Esophagus mucosa (tissue), 1 donor: ENCODE results near the gene SH3GL1. TPM values are rescaled to one million over a fixed set of nuclear protein-coding genes. Genes with fewer than 3 reads are reported as not detected.
A peak's percentile ranks its signal among the peaks of the same experiment; 100 is the strongest.

ENCODE experiments used
- ATAC-seq: fragments of 200-7000 bp; cut with Tn5 transposase; one replicate; pipeline ENCODE4 v1.9.1; 2020
- total RNA-seq: library from RNA; stranded (reverse); gene quantifications from one replicate; pipeline ENCODE4 v1.2.4, GENCODE V29; 2023
- donor health status: DM: yes; HTN: yes; CAD: no.

Gene SH3GL1
- total RNA-seq, 1 donor from 2014 or later = 114 TPM

DNA sequence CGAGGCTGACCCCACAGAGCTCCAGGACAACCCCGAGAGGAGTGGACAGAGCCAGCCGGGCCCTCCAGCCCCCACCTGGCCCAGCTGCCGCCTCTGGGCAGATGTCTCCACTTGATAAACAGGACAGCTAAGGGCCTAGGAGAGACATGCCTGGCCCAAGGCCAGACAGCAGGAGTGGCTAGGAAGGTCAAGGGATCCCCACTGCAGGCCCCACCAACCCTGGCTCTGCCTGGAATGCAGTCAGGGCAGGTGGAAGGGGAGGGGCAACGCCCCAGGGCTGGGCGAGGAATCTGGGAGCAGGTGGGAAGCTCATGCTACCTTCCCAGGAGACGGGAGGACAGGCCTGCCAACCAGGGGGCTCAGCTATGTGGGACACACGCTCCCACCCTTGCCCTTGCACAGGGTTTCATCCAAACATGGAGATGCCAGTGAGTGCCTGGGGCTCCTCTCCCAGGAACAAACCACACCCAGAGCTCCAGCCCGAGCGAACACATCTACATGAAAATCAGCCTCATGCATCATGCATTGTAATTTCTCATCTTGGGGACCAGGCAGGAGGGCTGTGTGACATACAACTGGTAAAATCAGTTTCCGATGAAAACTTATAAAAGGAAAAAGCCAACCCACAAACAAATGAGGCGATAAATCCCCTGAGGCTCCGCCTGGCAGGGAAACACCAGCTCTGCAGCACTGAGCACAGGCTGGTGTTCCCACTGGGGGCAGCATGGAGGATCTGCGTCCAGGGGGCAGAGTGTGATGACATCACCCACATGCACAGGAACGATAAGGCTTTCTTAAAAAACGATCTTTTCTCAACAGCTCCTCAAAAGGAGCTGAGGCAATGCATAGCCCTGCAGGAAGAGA, 25.0 kb downstream of the SH3GL1 start:
- peak; percentile 58 for ATAC-seq

DNA sequence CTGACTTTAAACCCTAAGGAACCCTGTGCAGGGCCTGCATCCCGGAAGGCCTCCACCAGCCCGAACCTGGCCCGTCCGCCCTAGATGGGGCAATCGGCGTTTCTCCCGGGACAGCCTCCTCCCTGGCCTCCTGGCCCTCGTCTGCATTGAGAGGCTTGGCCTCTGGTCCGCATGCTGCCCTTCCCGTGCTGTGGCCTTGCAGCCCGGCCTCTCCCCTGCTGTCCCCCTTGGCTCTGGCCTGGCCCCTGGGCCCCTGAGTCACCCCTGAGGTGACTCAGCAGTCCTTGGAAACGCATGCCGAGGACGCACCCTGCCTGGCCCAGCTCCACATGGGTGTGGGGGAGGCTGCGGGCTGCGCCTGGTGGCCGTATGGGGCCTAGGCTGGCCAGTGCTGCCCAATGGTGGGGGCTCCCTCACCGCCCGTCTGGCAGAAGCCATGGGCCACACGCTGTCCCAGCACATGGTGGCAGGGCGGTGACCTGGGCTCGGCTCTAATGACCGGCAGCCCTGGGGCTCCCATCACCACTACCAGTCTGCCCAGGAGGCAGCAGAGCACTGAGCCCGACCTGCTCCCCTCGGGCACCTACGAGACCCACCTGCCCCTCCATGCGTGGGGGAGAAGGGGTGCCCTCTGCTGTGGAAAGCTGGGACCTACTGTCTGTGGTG, 25.7 kb downstream of the SH3GL1 start:
- peak; percentile 63 for ATAC-seq

DNA sequence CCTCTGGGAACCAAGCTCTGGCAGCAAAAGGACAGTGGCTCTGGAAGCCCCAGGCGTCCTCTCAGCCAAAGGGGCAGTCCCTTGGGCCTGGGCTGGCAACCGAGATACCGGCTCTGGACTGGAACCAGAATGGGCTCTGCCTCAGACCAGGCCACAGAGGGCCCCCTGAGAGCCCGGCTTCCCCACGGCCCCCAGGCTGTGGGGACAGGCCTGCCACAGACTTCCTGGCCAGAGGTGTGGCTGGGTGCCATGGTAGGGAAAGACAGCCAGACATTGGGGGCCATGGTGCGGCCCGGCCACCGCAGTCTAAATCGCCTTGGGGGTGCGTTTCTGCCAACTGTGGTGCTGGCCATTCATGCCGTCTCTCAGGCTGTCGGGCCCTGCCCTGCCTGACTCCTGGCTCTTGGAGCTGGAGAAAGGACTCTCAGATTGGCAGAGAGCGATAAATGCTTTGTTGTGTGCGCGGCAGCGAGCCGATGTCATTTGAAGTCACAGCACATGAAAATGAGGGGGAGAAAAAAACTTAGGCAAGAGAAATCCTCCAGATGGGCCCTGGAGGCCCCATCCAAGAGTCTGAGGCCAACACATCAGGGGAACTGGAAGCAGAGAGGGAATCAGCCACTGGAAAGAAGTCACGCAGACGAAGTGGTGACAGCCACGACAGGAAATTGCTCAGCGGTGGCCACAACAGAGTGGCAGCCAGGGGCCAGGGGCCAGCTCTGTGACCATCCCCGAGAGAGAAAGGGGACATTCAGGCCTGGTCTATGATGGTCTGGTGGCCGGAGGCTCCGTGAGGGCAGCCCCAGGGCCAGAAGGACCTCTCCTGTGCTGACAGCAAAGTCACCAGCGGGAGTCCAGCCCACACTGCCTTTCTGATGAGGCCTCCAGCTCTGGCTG, 26.5 kb downstream of the SH3GL1 start:
- no peak for ATAC-seq

DNA sequence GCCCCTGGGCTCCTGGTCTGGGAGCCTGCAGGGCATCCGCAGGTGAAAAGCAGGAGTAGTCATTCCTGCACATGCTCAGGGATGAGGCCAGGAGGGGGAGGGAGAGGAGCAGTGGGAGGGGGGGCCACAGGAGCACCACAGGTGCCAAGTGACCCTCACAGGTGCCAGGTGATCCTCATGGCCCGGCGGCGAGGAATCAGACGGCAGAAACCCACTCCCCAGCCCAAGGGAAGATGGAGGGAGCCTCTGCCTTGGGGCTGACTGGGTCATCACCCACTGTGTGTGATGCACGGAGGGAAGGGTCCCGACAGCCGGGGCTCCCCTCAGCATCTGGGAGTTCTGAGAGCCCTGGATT, 27.4 kb downstream of the SH3GL1 start:
- no peak for ATAC-seq

DNA sequence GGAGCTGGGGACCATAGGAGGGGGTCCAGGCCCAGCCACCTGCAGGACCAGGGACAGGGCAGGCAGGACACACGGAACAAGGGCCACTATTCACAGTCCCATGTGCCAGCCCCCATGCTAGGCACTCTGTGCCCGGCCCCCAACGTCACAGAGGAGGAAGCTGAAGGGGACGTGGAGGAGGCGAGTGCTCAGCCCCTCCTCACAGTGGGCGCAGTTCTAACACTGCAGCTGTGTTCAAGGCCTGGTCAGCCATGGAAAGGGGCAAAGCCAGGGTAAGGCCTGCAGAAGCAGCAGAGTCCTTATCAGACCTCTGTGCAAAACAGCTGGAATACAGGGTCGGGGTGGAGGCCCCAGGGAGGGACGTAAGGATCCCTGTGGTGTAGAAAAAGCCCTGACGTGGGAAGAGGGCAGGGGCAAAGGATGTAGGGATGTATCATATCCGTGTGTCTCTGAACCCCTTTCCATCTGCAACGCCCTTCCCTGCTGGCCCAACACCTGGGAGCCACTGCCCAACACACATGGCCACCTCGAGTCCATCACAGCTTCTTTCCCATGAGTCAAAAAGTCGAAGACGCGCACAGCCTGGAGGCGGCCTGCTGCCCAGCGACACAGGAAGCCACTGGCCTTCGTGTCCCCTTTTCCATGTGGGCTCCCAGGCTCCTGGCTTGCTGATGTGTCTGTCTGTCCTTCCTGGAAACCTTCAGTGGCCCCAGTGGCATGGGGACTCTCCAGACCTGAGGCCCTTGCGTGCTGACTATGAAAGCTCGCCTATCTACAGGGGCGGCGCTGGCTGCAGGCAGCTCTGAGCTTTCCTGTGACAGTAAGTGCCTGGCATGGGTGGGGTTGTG, 28.0 kb downstream of the SH3GL1 start:
- no peak for ATAC-seq

DNA sequence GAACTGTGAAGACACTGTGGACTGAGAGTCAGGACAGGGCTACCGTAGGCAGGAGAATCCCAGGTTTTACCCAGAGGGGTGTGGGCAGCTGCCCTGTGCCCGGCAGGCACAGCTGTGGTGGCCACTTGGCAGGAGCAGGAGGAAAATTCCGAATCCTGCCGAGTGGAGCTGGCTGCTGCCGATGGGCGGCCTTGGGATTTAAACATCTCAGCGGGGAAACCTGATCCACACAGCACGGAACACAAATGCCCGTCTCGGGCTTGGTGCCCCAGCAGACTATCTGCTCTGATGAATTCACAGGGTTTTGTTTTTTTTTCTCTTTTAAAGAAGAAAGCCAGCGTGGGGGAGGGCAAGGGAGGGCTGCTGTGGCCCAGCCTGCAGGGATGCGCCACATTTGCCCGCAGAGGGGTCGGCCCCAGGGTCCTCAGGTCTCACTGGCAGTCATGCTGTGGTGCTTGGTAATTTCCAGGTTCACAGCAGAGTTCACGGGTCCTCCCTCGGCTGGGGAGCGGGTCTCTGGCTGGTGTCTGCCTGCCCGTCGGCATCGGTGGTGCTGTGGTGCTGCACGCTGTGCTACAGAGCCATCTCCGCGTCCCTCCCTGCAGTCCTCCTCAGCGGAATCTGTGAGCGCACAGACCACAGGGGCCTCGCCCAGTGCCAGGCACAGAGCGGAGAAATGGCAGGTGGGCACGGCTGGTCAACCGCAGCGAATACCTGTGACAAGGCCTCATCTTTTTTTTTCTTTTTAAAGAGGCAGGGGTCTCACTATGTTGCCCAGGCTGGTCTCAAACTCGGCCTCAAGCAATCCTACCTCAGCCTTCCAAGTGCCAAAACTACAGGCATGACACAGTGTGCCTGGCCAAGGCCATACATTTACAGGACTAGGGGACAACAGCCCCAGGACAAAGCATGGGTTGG, 28.8 kb downstream of the SH3GL1 start:
- ATAC-seq = no peak

DNA sequence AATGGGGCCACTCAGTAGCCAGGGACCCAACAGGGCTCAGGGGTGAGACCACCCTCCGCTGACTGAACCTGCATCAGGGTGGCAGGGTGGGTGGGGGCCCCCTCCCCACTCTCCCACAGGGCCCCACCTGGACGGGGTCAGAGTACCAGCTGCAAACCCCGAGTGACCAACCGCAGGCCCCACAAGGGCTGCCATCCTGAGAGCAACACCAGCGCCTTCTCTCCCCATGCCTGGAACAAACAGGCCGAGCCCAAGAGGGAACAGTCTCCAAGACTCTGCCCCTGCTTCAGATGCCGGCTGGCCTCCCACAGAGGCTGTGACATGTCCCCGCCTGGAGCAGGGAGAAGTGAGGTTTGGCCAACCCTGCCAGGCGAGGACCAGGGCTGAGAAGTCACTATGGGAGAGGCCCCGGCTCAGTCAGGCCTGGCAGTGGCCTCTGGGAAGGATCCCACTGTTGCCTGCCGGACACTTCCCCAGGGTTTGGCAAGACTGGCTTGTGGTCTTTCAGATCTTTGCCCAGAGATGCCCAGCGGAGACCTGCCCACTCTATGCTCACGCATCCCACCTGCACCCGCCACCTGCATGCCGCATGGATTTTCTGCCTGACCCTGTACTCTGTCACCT, 29.8 kb downstream of the SH3GL1 start:
- ATAC-seq = no peak

DNA sequence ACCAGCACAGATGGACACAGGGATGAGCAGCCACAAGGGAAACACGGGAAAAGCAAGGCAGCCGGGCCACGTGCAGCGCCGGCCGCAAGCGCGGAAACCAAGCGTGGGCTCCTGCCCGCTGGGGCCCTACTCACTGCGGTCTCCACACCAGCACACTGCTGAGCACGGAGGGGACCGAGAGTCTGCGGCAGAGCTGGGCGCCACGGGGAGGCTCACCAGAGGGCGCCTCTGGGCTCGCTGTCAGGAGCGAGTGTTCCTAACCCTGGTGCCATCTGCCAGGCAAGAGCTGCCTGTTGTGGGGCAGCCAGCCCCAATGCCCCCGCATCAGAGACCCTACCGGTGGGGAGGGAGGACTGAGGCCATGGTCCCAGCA, 30.5 kb downstream of the SH3GL1 start:
- ATAC-seq = peak; percentile 42

DNA sequence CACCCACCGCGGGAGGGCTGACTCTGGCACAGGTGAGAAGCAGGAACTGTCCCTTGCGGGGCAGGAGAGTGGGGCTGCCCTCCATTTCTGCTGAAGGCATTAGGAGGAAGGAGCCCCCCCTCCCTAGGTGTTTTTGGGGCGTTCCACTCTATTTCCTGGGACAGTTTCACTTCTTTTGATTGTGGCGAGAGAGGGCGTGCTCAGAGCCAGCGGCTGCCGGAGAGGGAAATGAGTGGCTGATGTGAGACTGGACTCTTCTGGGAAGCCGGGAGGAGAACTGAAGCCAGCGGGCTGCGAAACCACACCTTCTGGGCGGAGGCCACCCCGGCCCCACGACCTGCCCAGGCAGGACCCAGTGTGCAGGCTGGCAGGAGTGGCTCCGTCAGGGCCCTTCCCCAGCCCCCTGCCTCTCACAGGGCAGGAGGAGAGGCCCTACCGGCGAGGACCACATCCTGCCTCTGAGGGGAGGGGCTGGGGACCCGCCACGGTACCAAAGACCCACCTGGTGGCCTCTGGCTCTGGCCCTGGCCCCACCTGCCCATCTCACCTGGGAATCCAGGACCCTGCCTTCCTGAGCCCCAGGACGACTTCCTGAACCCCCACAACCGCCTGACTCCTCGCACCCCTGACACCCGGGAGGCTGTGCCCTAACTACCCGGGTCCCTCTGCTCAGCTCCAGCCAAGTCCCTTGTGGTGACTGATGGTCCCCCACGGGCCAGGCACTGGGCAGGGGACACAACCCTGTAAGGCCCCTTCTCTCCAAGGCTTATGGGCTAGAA, 31.0 kb downstream of the SH3GL1 start:
- ATAC-seq = peak; percentile 84

DNA sequence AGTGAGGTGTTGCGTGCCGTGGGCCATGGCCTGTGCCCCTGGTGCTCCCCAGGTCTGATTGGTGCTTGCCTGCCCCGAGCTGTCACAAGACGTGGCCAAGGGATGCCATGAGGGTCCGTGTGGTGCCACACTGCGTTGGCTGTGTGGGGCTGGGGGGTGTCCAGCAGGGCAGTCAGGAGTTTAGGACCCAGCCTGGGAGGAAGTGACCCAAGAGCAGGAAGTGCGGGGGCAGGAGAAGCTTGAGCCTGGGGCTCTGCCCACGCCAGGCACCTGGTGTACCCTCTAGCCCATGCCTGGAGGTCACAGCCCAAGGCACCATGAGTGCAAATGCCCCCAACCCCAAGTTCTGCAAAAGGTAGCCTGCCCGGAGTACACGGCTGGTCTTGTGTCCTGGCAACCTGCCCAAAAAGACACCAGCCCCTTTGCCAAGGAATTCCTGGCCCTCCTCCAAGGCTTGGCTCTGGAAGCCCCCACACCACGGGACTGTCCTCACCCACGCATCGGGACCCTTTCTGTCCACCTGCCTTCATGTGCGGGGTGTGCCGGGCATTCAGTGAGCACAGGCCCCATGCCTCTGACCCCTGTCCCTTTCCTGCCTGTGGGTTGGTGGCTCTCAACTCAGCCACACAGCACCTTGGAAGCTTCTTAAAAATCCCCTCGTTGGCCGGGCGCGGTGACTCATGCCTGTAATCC, 32.1 kb downstream of the SH3GL1 start:
- peak; percentile 3 for ATAC-seq

DNA sequence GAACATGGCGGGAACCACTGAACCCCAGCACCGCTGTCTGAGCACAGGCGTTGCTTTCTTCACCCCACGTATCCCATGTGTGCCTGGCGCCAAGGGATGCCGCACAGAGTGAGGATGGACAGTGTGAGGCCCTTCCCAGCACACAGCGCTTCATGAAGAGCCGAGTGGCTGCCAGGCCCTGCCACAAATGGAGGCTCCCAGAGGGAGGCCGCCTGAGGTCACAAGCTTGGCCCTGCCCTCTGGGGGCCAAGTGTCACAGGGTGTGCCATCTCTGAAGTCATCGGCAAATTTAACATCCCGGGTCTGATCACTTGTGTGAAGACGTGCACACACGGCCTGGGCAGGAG, 32.6 kb downstream of the SH3GL1 start:
- no peak for ATAC-seq

DNA sequence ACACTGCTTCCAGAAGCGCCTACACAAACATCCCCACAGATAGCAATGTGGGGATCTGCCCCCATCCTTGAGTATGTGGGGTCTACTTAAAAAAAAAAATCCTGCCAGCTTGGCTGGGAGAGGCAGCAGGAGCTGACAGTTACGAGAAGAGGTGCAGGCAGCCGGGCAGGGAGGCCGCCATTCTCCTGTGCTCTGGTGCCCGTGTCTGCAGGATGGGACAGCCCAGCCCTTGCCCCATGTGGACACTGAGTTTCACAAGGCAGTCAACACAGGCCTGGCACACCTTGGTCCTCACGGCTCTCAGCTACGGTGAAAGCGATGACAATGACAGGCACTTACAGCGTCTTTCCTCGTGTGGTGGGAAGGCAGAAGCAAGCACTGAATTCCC, 33.0 kb downstream of the SH3GL1 start:
- no peak for ATAC-seq

DNA sequence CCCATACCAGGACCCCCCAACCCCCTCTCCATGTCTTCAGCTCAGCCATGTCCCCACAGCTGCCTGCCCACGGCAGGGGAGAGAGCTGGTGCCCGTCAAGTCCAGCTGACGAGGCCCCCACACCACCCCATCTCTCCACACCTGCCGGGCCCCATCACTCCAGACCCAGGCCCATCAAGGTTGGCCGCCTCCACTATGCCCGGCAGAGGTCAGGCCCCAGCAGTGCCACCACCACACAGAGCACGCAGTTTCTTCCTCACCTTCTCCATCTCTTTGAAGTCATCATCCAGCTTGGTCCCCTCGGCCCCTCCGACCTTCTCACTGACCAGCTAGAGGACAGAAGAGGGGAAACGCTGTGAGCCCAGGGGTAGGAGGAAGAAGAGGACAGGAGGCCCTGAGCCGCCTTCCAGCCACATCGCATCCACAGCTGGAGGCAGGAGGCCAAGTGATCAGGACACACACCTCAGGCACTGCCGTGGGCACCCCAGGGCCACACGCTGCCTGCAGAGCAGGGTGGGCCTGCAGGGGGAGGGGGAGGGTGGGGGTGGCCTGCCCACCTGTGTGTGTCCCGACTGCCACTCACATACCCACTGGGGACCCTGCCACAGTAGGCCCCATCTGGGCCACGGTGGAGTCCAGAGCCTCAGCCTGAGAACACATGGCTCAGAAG, 33.5 kb downstream of the SH3GL1 start:
- no peak for ATAC-seq

DNA sequence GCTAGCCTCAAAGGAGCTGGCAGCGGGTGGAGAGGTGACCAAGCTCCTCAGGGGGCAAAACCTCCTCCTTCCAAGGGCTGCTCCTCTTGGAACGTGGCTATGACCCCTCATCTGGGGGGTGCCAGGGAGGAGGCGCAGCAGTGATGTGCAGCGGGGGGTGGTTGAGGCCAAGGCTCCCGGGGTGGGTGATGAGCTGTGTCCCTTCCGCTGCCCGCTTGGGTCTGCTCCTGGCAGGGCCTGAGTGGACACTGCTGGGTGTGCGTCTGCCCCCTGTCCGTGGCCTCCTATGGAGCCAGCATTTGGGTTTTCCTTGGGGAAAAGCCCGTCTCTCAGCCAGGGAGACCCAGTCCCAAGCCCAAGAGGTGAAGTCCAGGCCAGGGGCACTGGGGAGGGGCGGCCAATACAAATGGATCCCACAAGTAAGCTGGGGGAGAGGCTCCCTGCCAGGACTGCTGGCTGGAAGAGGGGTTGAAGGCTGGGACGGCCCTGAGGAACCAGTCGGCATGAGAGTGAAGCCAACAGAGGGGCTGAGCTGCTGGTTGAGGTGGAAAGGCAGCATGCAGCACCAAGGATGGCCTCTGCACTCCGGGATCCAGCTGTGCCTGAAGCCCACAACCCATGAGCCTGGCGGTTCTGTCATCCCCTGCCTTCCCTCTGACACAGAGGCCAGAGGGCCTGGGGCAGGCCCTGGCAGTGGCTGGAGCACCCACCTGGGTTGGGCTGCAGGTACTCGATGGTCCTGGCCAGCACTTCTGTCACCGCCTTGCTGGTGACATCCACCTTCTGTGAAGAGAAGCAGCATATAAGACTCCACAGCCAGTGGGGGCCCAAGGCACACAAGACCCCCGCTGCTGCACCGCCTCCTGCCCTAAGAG, 34.3 kb downstream of the SH3GL1 start:
- no peak for ATAC-seq

DNA sequence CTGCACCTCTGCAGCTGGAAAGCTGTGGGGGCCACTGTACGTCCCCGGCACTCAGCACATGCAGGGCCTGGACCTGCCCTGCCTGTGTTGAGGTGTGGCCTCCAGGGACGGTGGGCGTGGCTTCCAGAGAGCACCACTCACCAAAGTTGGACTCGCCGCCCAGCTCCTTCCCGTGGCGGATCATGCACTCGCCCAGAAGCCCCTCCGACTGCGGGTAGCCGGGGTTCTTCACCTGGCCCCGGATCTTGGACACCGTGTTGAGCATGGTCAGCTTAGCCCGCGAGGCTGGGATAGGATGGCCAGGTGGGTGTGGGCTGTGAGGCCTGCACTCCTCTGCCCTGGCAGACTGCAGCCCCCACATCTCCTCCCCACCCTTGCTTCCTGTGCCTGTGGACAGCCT, 35.0 kb downstream of the SH3GL1 start:
- ATAC-seq = no peak

DNA sequence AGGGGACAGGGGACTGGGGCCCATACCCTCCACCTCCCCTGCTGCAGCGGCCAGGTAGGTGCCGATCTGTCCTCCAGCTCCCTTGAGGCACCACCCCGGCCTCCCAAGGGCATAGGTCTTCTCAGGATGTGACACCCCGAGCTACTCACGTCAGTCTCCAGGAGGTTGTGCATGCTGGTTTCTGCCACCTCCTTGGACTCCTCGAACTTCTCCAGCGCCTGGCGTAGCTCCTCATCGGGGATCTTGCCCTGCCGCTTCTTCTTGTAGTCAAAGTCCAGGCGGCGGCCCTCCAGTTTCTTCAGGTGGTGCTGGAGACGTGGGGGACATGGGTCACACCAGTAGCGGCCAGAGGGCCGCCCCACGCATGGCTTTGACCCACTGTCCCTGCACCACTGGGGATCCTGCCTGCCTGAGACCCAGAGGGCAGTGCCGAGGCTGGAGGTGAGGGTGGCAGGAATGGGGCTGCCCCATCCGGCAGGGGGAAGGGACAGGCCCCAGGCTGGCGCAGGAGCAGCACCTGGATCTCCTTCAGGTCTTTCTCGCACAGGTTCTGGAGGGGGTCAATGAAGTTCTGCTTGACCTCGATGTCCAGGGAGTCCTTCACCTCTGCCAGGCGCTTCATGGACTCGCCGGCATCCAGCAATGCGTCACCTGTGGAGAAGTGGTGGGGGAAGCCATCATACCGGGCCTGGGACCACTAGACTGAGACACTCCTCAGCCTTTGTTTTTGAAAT, 36.6 kb downstream of the SH3GL1 start:
- ATAC-seq = no peak
